HUES48 (cell line): ENCODE measurements around the gene ERG.

Experiments used
- H3K27ac ChIP-seq: one replicate; pipeline ENCODE4 v1.7.0; 2013; ENCODE audit warnings: low read depth, low read length, inconsistent platforms
- H3K27me3 ChIP-seq: 2 replicates; pipeline ENCODE4 v1.6.1; 2013; ENCODE audit warnings: mild to moderate bottlenecking, low read length; ENCODE audit not compliant: control insufficient read depth, insufficient read depth
- H3K36me3 ChIP-seq: 2 replicates; pipeline ENCODE4 v1.6.1; 2013; ENCODE audit warnings: low read length; ENCODE audit not compliant: control insufficient read depth, insufficient read depth
- H3K4me1 ChIP-seq: 2 replicates; pipeline ENCODE4 v1.6.1; 2013; ENCODE audit warnings: mild to moderate bottlenecking, low read length; ENCODE audit not compliant: control insufficient read depth, insufficient read depth
- H3K4me3 ChIP-seq: 2 replicates; pipeline ENCODE4 v1.5.1; 2013; ENCODE audit warnings: mild to moderate bottlenecking, low read depth, low read length
- H3K9ac ChIP-seq: 2 replicates; pipeline ENCODE4 v1.6.1; 2013; ENCODE audit warnings: mild to moderate bottlenecking, low read depth, low read length, moderate library complexity
- H3K9me3 ChIP-seq: 2 replicates; pipeline ENCODE4 v1.6.1; 2013; ENCODE audit warnings: low read length; ENCODE audit not compliant: control insufficient read depth, insufficient read depth

Gene ERG

DNA sequence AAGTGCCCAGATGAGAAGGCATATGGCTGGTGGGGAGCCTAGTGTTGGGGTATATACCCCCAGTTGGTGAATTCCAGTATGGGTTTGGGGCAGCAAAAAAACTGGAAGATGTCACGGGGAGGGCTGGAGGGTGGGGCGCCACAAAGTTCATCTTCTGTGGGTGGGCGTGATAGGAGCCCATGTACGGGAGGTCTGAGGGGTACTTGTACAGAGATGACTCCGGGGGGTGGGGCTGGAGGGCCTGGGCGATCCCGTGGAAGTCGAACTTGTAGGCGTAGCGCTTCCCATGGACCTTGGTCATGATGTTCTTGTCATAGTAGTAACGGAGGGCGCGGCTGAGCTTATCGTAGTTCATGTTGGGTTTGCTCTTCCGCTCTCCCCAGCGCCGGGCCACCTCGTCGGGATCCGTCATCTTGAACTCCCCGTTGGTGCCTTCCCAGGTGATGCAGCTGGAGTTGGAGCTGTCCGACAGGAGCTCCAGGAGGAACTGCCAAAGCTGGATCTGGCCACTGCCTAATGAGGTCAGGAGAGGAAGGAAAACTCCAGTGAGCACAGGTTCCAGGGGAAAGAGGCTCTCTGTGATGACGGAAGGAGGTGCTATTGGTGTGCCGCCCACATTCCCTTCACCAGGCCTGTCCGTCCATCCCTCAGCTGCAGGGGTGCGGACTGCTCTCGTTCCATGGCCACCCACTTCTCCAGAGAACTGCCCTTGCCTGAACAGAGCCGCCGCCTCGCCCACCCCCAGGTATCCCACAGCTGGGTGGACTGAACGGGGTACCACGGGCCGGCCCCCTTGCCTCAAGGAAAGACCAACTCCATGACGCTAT lies 114.7 kb downstream of the ERG start:
- Histone ChIP-seq H3K27me3 (no peaks in the 10 kb centered on the region), H3K36me3 (no peaks in the 10 kb centered on the region), H3K4me1 (no peaks in the 10 kb centered on the region), H3K4me3 (no peak overlapping the region), H3K9me3 (no peaks in the 10 kb centered on the region), H3K27ac (no peak overlapping the region), H3K9ac (no peak overlapping the region)

DNA sequence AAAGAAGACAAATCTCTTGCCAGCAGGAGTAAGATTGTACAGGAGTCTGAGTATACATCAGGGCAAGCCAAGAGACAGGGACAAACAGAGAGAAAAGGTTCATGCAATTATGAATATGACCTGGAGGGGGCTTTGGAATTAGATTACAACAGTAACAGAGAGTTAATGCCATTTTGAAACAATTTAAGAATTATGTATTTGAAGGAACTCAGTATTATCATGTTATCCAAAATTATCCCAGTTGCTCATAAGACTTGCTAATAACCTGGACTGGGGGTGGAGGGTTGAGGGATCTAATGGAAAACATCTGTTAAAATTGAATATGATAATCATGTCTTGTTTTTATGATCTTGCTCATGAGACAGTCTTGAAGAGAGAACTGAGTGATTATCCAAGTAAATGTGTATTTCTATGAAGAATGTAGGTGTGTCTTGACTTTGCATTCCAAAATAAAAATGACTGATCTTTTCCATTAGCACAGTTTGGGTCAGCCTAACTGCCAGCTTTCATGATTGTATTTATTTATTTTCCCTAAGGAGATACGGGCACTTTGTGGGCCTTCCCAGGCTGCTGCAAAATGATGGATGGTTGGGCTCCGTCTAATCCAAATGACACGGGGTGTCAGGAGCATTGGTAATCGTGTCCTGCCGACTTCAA lies 117.7 kb downstream of the ERG start:
- Histone ChIP-seq H3K4me3 (no peak overlapping the region), H3K27ac (no peak overlapping the region), H3K9me3 (no peaks in the 10 kb centered on the region), H3K27me3 (no peaks in the 10 kb centered on the region), H3K9ac (no peak overlapping the region), H3K36me3 (no peaks in the 10 kb centered on the region), H3K4me1 (no peaks in the 10 kb centered on the region)

DNA sequence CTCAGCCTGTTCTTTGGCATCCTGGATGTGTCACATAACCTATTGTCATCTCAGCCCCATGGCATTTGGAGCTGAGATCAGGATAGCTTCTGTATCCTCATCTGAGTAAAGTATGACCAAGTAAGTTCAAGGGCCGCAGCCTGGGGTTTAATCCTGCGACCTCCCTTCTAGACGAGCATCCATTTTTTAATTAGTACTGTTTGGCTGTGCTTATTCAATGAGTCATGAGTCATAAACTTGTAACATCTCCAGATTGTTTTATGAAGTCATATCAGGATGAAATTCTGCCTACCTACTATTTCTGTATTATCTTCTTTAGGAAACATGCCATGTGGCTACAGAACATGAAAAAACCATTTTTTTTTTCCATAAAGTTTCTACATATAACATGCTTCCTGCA lies 119.1 kb downstream of the ERG start:
- H3K36me3 ChIP-seq = no peaks in the 10 kb centered on the region
- H3K4me3 ChIP-seq = no peak overlapping the region
- no peaks in the 10 kb centered on the region for H3K4me1 ChIP-seq
- H3K9ac ChIP-seq = no peak overlapping the region
- H3K27me3 ChIP-seq = no peaks in the 10 kb centered on the region
- H3K9me3 ChIP-seq = no peaks in the 10 kb centered on the region
- no peak overlapping the region for H3K27ac ChIP-seq

DNA sequence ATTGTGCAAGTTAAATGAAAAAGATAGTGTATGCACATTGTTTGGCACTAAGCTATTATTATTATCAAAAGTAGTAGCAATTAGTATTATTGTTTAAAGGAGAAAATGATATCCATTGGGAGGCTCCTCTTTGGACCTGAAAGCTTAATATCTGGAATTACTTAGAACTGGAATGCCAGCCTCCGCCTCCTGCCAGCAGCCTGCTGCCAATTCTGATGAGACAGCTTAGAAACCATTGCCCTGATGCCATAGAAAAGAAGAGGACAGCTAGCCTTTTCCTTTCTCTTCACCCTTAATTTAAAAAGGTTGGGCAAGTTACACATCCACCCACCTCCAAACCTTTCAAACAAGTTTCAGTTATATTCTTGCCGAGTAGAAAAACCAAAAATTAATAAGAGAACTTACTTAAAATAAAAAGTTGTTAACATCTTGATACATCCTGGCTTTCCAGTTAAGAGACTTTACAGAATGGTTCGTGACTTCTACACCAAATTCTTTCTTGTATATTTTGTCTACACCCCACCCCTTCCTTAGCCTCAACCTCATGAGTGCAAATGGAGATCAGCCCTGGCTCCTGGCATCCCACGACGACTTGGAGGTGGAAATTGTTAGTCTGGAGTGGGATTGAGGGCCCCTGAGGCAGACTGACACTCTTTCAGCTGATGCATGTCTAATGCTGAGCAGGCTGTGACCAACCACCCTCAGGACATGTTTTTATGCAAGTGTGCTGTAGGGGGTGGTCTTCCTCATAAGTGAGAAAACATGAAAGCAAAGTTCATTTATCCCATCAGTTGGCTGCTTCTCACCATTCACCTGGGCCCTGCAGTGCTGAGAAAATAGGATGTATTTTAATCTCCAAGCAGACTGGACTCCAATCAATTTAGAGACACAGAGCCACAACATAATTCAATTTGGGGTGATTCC lies 120.8 kb downstream of the ERG start:
- Histone ChIP-seq H3K9ac (no peak overlapping the region), H3K4me1 (no peaks in the 10 kb centered on the region), H3K9me3 (peaks cover 12% of the 10 kb centered on the region; the same call in 1 of the 2 replicates), H3K4me3 (no peak overlapping the region), H3K27ac (no peak overlapping the region), H3K27me3 (no peaks in the 10 kb centered on the region), H3K36me3 (no peaks in the 10 kb centered on the region)

DNA sequence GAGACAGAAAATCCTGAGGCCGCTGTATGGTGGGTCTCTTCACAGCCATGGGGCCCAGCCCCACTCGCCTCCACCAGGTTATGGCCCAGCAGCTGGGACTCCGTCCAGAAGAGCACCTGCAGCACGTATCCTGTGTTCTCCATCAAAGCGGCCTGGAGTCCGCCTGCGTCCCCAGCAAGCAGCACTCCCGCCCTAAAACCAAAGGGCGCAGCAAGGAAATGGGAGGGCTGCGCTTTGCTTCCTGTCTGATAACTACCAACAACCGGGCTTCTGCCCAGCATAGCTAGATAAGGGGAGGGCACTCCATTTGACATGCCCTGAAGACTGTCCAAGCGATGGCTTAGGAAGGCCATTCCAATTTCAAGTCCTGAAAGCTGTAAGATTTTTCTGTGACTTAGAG lies 121.6 kb downstream of the ERG start:
- Histone ChIP-seq H3K9ac (no peak overlapping the region), H3K4me3 (no peak overlapping the region), H3K27ac (no peak overlapping the region), H3K36me3 (no peaks in the 10 kb centered on the region), H3K9me3 (peaks cover 16% of the 10 kb centered on the region; the same call in 1 of the 2 replicates), H3K27me3 (no peaks in the 10 kb centered on the region), H3K4me1 (no peaks in the 10 kb centered on the region)

DNA sequence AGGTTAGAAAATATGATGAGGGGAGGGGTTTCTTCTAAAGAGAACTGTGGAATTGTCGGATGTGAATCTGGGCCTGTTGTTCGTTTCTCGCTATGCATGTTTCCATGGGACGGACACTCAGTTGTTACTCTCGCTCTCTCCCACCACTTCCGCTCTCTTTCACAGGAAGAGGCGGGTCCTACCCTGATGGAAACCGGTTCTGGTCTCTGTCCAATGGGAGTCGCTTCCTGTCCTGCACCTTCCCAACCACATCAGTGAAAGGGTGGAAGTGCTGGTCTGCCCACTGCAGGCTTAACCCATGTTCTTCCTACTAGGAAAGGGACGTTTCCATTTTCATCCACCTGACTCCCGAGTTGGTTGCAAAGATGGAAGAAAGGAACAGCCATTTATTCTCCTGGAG lies 122.0 kb downstream of the ERG start:
- Histone ChIP-seq H3K9me3 (peaks cover 16% of the 10 kb centered on the region; the same call in 1 of the 2 replicates), H3K36me3 (no peaks in the 10 kb centered on the region), H3K4me1 (no peaks in the 10 kb centered on the region), H3K9ac (no peak overlapping the region), H3K27ac (no peak overlapping the region), H3K4me3 (no peak overlapping the region), H3K27me3 (no peaks in the 10 kb centered on the region)

DNA sequence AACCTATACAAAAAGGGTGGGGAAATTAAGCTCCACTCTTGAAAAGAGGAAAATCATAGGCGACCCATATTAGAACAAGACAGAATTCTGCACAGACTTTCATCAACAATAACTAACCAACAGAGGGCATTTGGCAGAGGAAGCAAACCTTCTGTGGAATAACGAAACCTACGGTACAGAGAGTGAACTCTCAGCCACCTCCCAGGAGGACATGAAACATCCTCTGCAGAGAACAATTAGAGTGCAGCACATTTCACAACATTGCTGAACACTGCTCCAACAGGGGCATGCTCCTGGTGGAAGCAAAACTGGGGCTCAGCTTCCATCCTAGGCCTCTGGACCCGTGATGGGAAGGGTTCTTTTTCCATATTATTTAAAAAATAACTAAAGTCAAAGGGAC lies 130.6 kb downstream of the ERG start:
- Histone ChIP-seq H3K9ac (no peak overlapping the region), H3K27me3 (no peaks in the 10 kb centered on the region), H3K27ac (no peak overlapping the region), H3K4me1 (no peaks in the 10 kb centered on the region), H3K36me3 (no peaks in the 10 kb centered on the region), H3K9me3 (peaks cover 6% of the 10 kb centered on the region; the same call in 1 of the 2 replicates), H3K4me3 (no peak overlapping the region)

DNA sequence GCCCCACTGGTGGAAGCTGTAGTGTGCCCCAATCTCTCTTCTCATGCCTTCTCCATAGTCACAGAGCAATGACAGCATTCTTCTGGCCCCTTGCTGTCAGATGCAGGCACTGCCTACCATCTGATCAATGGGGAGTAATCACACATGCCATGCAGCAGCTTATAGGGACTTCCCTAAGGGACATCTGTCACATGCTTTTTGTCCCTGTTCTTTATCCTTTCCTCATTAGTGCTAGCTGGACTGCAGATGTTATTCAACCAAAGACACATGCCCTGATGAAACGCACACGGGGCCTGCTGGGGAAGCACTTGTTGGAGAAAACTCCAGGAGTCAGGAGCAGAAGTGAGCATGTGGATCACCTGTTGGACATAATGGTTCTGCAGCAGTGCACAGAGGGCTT lies 132.8 kb downstream of the ERG start:
- no peak overlapping the region for H3K27ac ChIP-seq

DNA sequence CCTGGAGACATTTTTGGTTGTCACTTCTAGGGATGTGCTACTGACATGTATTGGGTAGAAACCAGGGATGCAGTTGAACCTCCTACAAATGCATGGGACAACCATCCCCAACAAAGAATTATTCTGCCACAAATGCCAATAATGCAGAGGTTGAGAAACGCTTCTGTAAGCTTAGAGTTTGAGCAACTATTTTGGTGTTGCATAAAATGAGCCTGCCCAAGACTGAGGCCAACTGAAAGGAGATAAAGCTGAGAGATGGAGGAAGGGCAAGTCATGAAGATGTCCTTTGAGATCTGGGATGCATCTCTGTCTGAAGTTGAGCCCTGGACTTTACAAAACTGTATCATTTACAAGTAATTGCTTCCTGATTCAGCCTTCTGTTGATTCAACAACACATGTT lies 134.6 kb downstream of the ERG start:
- no peaks in the 10 kb centered on the region for H3K4me1 ChIP-seq
- no peaks in the 10 kb centered on the region for H3K36me3 ChIP-seq
- no peaks in the 10 kb centered on the region for H3K9me3 ChIP-seq
- no peak overlapping the region for H3K27ac ChIP-seq
- H3K4me3 ChIP-seq = no peak overlapping the region
- no peak overlapping the region for H3K9ac ChIP-seq
- no peaks in the 10 kb centered on the region for H3K27me3 ChIP-seq

More for the DNA sequence above, 132.8 kb downstream of the ERG start:
- Histone ChIP-seq H3K36me3 (no peaks in the 10 kb centered on the region), H3K4me1 (no peaks in the 10 kb centered on the region), H3K9me3 (no peaks in the 10 kb centered on the region), H3K27me3 (no peaks in the 10 kb centered on the region), H3K4me3 (no peak overlapping the region), H3K9ac (no peak overlapping the region)

DNA sequence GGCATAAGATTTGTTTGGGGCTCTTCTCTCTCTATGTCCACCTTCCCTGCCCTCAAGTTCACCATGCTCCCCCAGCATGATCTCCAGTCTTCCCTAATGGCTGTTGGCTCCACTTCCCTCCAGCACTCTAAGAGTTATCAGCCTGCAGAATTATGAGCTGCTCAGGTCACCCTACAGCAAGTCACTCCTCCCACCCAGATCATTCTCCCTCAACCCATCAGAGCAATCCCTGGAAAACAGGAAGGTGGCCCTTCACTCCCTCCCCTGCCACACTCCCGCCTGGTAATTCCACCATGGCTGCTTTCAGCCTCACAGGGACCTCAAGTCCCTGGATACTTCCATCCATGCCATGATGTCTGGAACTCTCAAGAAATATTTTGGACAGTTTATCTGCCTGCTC lies 137.0 kb downstream of the ERG start:
- H3K9ac ChIP-seq = no peak overlapping the region
- no peaks in the 10 kb centered on the region for H3K9me3 ChIP-seq
- H3K36me3 ChIP-seq = no peaks in the 10 kb centered on the region
- no peak overlapping the region for H3K4me3 ChIP-seq
- H3K27me3 ChIP-seq = no peaks in the 10 kb centered on the region
- no peak overlapping the region for H3K27ac ChIP-seq
- H3K4me1 ChIP-seq = peaks cover 6% of the 10 kb centered on the region
